ENCODE measurements around the gene PTGR3.

DNA sequence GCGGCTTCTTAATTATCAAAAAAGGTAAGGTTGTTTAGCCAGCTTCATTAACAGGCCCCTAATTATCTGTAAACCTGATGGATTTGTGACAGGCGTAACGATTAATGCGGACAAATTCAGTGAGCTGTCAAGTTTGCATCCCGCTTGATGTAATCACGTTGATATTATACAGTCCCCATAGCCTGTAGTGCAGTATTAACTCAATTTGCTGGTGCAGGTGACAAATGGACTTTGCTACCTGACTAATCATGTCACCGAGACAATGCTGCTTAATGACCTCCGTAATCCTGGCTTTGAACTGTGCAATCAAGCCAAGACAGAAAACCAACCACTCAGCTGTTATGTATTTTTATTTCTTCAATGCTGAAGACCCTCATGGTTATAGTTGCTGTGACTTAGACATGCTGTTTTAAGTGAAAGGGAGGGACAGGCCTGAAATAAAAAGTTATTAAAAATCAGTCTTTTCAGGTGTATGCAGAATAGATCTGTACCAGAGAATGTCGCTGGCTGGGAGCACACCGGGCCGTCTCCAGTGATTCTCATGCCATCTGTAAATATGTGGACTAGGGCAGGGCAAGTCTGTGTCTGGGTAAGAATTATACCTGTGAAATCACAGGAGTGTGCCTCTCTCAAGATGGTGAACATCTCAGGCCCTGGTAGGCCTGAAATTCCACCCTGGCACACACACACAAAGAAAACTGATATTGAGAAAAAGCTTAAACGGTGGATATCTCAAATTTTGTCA is 6.0 kb upstream of the PTGR3 start:
- TF ChIP-seq CTCF (IDR thresholded peaks at IDR 0.05; ENCODE audit: poor library complexity) (no peak), EZH2 (IDR thresholded peaks at IDR 0.05; ENCODE audit: borderline replicate concordance) (no peak), EZH2phosphoT487 (IDR thresholded peaks at IDR 0.05; ENCODE audit: low read depth, severe bottlenecking, unreplicated experiment) (no peak)

All from hepatocyte (in vitro differentiated cells).